ENCODE results near the gene KIAA0319L. TPM values are rescaled to one million over a fixed set of nuclear protein-coding genes. Genes with fewer than 3 reads are reported as not detected.

KIAA0319L gene
- total RNA-seq, 2 experiments from 2014 or later: 17.2 to 18.3 TPM

DNA sequence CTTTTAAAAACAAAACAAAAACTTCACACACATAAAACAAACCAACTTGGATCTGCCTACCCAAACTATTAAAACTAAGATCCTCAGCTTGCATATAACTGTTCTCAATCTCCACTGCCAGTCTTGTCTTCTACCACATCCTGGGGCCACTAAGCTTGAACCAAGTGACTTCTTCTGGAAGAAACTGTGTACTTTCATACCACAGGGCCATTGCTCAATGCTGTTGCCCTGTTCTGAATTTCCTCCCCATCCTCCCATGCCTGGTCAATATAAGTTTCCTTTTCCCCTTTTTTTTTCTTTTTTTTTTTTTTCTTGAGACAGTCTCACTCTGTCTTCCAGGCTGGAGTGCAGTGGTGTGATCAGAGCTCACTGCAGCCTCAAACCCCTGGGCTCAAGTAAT lies 109.9 kb downstream of the KIAA0319L start:
- peaks cover 26% of the 10 kb centered on the region for H3K4me1 Mint-ChIP-seq
- no peak overlapping the region for H3K4me3 Mint-ChIP-seq
- DNase-seq: no peak
- peaks cover 3% of the 10 kb centered on the region for H3K36me3 Mint-ChIP-seq
- H3K27ac Mint-ChIP-seq: no peak overlapping the region
- no peaks in the 10 kb centered on the region for H3K9me3 Mint-ChIP-seq
- no peaks in the 10 kb centered on the region for H3K27me3 Mint-ChIP-seq

DNA sequence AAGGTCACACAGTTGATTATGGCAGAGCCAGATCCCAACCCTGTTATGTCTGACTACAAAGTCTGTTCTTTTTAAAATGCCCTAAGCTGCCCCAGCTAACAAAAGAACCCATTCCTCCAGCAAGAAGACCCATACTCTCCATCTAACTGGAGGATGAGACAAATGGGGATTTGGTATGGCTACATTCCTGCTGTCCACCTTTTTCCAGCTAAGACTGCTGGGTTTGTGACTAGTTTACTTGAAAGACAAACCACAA lies 112.8 kb downstream of the KIAA0319L start:
- Mint-ChIP-seq H3K4me3 (no peak overlapping the region), H3K27ac (no peak overlapping the region), H3K27me3 (no peaks in the 10 kb centered on the region), H3K36me3 (peaks cover 2% of the 10 kb centered on the region), H3K9me3 (no peaks in the 10 kb centered on the region), H3K4me1 (peaks cover 16% of the 10 kb centered on the region)
- DNase-seq: no peak

DNA sequence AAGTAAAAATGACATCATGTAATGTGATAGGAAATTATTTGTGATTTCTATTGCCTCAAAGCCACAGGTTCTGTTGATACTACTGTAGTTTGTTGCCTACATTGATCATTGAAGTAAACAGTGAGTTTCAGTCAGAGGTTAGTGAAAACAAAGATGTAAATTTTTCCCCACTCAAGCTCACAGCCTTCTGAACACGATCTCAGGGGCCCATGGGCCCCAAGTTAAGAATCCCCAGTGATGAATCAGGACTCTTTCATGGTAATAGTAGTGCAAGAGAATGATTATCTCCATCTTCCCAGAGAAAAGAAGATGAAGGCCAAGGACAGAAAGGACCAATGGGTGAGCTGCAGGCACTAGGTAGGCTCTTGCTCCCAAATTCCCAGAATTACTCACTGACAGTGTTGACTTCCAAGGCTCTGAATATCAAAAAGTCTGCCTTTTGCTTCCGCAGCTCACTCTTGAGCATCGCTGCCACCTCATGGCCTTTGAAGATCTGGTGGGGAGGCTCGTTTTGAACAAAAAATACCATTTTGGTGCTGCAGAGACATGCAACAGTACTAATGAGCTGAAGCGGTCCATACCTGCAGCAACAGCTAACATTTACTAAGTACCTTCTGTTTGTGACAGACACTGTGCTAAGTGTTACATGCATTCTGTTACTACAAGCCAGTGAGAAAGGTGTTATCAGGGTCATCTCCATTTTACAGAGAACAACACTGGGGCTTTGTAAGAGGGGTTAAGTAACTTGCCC lies 113.3 kb downstream of the KIAA0319L start:
- H3K4me3 Mint-ChIP-seq: no peak overlapping the region
- H3K36me3 Mint-ChIP-seq: peaks cover 3% of the 10 kb centered on the region
- H3K27me3 Mint-ChIP-seq: no peaks in the 10 kb centered on the region
- peaks cover 16% of the 10 kb centered on the region for H3K4me1 Mint-ChIP-seq
- no peak for DNase-seq
- H3K27ac Mint-ChIP-seq: no peak overlapping the region
- H3K9me3 Mint-ChIP-seq: no peaks in the 10 kb centered on the region

DNA sequence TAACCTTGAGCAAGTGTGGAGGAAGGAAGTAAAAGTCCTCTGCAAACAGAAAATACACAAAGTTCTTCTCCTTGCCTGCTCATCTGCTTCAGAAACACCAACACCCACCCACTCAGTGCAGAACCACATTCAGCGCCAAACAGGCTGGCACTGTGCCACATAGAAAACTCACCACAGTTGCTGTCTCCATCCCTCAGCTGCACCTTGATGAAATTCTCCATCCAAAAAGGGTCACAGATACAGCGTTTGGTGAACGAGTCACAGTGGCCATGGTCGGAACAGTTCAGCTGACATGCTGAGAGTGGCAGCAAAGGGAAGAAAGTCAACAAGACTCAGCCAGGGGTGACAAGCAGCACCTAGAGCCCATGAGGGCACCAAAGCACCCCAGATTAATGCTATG lies 114.5 kb downstream of the KIAA0319L start:
- no peaks in the 10 kb centered on the region for H3K9me3 Mint-ChIP-seq
- no peak overlapping the region for H3K27ac Mint-ChIP-seq
- H3K4me3 Mint-ChIP-seq: no peak overlapping the region
- peaks cover 16% of the 10 kb centered on the region for H3K4me1 Mint-ChIP-seq
- peak; percentile 26 for DNase-seq
- peaks cover 3% of the 10 kb centered on the region for H3K36me3 Mint-ChIP-seq
- no peaks in the 10 kb centered on the region for H3K27me3 Mint-ChIP-seq

DNA sequence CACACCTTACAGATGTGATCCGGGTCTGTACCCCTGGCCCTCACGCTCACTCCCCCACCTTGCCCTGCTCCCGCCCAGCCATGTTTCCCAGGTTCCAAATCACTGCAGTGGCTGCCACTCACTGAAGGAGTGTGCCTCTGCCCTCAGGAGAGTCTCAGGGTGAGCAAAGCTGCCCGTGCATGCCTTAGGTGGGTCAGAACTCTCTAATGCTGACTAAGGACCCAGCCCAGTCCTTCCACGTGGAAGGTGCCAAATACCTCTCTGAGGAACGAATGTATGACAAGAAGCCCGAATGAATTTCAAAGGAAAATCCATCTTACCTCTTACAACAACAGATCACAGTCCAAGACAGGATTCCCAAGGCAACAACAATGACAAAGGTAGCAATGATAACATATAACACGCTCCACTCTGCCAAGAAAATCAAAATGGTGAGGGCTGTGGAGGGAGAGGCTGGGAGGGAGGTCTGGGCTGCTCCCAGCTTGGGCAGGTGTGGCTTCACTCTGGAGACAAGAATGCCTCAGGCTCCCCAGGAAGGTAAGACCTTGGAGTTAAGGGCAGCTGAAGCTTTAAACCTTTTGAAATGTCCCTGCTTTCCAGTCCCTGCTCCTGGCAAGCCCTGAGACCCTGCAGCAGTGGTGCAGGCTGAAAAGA lies 115.2 kb downstream of the KIAA0319L start:
- H3K4me3 Mint-ChIP-seq: no peak overlapping the region
- peaks cover 3% of the 10 kb centered on the region for H3K36me3 Mint-ChIP-seq
- no peak overlapping the region for H3K27ac Mint-ChIP-seq
- no peak for DNase-seq
- H3K9me3 Mint-ChIP-seq: no peaks in the 10 kb centered on the region
- H3K4me1 Mint-ChIP-seq: peaks cover 16% of the 10 kb centered on the region
- H3K27me3 Mint-ChIP-seq: no peaks in the 10 kb centered on the region

DNA sequence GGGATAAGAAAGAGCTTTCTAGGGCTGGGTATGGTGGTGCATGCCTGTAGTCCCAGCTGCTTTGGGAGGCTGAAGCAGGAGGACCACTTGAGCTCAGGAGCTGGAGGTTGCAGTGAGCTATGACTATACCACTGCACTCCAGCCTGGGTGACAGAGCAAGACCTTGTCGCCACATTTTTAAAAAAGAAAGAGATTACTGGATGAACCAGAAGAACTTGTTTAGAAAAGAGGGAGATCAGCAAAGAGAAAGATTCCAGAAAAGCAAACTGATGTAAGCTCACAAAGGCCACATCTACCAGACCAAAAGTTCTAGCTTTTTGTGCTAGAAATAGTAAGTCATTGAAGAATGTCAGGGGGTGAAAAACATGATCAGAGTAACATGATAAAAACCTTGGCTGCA lies 117.6 kb downstream of the KIAA0319L start:
- no peaks in the 10 kb centered on the region for H3K9me3 Mint-ChIP-seq
- H3K27me3 Mint-ChIP-seq: no peaks in the 10 kb centered on the region
- H3K36me3 Mint-ChIP-seq: peaks cover 3% of the 10 kb centered on the region
- no peak overlapping the region for H3K4me3 Mint-ChIP-seq
- H3K27ac Mint-ChIP-seq: no peak overlapping the region
- no peak for DNase-seq
- peaks cover 16% of the 10 kb centered on the region for H3K4me1 Mint-ChIP-seq

DNA sequence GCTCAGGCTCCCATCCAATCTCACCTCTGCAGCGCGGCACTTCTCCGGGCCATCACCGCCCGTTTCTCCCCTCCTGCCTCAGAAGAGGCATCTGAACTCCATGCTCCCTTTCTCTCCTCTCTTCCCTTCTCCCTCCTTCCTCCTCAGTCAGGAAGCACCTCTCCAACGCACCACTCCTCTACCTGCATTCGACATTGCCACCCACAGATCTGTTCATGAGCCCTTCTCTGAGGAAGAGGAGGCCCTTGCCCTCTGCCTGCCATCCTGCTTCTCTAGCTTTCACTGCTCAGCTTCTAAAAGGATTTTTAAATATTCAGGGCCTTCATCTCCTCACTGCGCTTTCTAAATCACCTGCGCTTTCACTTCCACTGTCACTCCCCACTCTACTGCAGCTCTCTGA lies 120.0 kb downstream of the KIAA0319L start:
- no peaks in the 10 kb centered on the region for H3K9me3 Mint-ChIP-seq

DNA sequence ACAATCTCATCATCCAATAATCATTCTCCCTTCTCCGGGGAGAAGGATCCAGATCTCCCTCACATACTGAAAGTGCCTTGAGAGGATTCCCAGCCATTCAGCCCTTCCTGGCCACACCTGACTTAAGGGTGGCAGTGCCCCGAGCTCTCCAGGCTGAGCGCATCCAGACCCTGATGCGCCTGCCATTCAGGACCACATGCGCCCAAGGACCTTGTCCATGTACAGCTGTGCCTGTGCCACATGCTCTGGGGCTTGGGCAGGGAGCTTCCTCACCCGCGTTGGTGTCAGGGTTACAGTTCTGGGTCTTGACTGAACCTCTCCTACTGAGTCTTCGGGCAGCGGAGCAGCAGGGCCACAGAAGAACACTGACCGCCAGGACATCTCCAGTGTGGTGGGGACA lies 121.1 kb downstream of the KIAA0319L start:
- no peak for DNase-seq
- peaks cover 4% of the 10 kb centered on the region for H3K4me1 Mint-ChIP-seq
- H3K36me3 Mint-ChIP-seq: peaks cover 14% of the 10 kb centered on the region
- no peak overlapping the region for H3K4me3 Mint-ChIP-seq
- H3K27ac Mint-ChIP-seq: no peak overlapping the region
- no peaks in the 10 kb centered on the region for H3K27me3 Mint-ChIP-seq
- no peaks in the 10 kb centered on the region for H3K9me3 Mint-ChIP-seq

More for the DNA sequence above, 120.0 kb downstream of the KIAA0319L start:
- Mint-ChIP-seq H3K27ac (no peak overlapping the region), H3K4me1 (peaks cover 4% of the 10 kb centered on the region), H3K4me3 (no peak overlapping the region), H3K36me3 (peaks cover 10% of the 10 kb centered on the region), H3K27me3 (no peaks in the 10 kb centered on the region)
- no peak for DNase-seq

DNA sequence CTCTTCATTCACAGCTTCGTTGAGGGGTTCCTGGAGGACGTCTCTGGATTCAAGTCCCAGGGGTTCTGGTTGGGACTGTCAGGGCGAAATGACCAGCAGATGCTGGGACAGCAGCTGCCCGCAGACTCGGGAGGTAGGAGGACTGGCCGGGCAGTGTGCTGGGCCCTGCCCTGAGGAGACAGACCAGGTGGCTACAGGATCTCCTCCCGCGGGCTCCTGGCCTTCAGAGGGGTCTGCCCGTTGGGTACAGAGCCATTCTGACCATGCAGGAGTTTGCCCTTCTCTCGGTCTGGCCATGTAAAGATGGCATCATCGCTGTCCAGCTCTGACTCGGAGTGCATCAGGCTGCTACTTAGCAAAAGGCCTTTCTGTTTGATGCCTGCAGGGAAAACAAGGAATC lies 122.5 kb downstream of the KIAA0319L start:
- Mint-ChIP-seq H3K36me3 (peaks cover 20% of the 10 kb centered on the region), H3K9me3 (peaks cover 1% of the 10 kb centered on the region), H3K27ac (no peak overlapping the region)

DNA sequence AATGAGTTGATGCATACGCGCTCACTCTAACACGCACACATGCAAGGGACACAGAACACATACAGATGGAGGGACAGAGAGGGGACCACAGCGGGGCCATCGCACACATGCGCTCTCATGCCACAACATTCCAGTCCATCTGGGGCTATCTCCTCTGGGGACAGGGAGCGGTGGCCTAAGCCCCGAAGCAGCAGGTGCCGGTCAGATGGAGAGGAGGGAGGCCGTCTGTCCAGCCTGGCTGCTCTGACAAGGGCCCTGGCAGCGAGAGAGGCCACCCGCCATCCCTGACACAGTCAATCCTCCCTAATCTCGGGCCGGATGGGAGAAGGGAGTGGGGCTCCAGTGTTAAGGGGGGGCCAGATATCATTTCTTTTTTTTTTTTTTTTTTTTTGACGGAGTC lies 123.5 kb downstream of the KIAA0319L start:
- Mint-ChIP-seq H3K36me3 (peaks cover 21% of the 10 kb centered on the region), H3K27me3 (no peaks in the 10 kb centered on the region), H3K4me3 (no peak overlapping the region), H3K4me1 (peaks cover 5% of the 10 kb centered on the region), H3K9me3 (peaks cover 1% of the 10 kb centered on the region), H3K27ac (no peak overlapping the region)
- no peak for DNase-seq

More for the DNA sequence above, 122.5 kb downstream of the KIAA0319L start:
- no peak overlapping the region for H3K4me3 Mint-ChIP-seq
- peaks cover 5% of the 10 kb centered on the region for H3K4me1 Mint-ChIP-seq
- DNase-seq: no peak
- H3K27me3 Mint-ChIP-seq: no peaks in the 10 kb centered on the region

DNA sequence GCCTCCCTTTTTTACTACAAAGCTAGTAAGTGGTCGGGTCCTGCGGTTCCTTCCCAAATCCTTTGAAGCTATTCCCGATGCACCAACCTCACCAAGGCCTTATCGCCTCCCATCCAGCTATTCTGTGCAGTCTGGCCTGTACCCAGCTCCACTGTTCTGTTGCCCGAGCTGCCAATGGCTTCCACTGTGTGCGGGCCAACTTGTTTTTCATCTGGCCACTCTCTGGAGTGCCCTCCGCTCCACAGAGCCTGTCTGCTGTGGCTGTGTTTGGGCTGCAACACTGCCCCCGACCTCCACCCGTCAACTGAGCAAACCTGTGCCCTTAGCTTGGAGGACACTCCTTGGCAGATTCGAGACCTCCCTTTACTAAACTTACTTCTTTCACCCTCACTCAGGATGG lies 125.0 kb downstream of the KIAA0319L start:
- H3K27ac Mint-ChIP-seq: no peak overlapping the region
- peaks cover 5% of the 10 kb centered on the region for H3K4me1 Mint-ChIP-seq
- H3K4me3 Mint-ChIP-seq: no peak overlapping the region
- no peak for DNase-seq
- peaks cover 21% of the 10 kb centered on the region for H3K36me3 Mint-ChIP-seq
- no peaks in the 10 kb centered on the region for H3K27me3 Mint-ChIP-seq
- peaks cover 1% of the 10 kb centered on the region for H3K9me3 Mint-ChIP-seq

DNA sequence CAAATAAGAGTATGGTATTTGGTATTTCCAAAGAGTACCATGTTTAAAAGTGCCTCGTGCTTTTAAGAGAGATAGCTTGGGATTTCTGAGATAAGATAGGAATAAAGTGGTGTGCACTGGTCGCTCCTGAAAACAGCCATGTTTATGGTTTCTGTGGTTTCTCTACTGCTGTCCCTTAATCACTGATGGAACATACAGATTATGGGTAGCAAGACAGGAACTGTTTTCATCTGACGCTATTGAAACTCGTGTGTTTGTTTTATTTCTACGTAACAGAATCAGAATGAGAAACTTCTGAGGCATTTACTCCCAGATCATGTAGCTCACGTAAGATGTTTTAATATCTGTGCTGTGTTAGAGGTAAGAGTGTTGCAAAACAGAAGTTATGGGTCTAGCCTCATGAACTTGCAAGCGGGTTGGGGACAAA lies 126.0 kb downstream of the KIAA0319L start:
- H3K4me3 Mint-ChIP-seq: no peak overlapping the region

DNA sequence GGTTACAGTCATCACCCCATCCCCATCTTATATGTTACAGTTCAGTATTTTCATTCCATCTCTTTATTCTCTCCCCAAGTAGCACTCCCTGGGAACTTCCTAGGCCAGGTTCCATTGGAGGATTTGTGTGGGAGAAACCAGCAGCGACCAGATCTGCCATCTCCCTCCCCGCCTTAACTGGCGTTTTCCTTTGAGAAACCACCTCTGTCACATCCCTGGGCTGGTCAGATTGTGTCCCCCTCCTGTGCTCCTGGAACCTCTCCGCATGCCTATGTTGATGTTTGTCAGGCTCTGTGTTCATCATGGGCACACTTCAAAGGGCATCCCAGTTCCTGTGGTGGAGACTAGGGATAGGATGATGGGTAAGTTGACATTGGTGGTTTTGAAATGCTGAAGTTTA lies 126.4 kb downstream of the KIAA0319L start:
- Mint-ChIP-seq H3K27me3 (no peaks in the 10 kb centered on the region), H3K36me3 (peaks cover 21% of the 10 kb centered on the region), H3K4me1 (peaks cover 5% of the 10 kb centered on the region), H3K27ac (no peak overlapping the region), H3K9me3 (peaks cover 1% of the 10 kb centered on the region), H3K4me3 (no peak overlapping the region)
- DNase-seq: no peak

More for the DNA sequence above, 126.0 kb downstream of the KIAA0319L start:
- DNase-seq: no peak
- Mint-ChIP-seq H3K27ac (peak overlapping the region; percentile 25), H3K36me3 (peaks cover 21% of the 10 kb centered on the region), H3K27me3 (no peaks in the 10 kb centered on the region), H3K9me3 (peaks cover 1% of the 10 kb centered on the region), H3K4me1 (peaks cover 5% of the 10 kb centered on the region)

DNA sequence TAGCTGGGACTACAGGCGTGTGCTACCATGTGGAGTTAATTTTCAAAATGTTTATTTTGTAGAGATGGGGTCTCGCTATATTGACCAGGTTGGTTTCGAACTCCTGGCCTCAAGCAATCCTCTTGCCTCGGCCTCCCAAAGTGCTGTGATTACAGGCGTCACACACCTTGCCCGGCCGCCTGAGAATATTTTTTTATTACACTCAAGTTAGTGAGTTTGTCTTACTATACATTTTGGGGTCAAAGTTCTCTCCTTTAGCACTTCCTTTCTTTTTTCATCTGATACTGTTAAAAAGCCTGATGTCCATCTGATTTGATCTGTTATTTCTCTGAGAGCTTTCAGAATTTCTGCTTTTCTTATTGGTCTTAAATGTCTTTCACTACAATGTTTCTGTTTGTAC lies 128.8 kb downstream of the KIAA0319L start:
- no peaks in the 10 kb centered on the region for H3K27me3 Mint-ChIP-seq
- peaks cover 5% of the 10 kb centered on the region for H3K4me1 Mint-ChIP-seq
- no peak for DNase-seq
- peaks cover 19% of the 10 kb centered on the region for H3K36me3 Mint-ChIP-seq
- H3K4me3 Mint-ChIP-seq: no peak overlapping the region
- H3K9me3 Mint-ChIP-seq: peaks cover 1% of the 10 kb centered on the region
- H3K27ac Mint-ChIP-seq: no peak overlapping the region

DNA sequence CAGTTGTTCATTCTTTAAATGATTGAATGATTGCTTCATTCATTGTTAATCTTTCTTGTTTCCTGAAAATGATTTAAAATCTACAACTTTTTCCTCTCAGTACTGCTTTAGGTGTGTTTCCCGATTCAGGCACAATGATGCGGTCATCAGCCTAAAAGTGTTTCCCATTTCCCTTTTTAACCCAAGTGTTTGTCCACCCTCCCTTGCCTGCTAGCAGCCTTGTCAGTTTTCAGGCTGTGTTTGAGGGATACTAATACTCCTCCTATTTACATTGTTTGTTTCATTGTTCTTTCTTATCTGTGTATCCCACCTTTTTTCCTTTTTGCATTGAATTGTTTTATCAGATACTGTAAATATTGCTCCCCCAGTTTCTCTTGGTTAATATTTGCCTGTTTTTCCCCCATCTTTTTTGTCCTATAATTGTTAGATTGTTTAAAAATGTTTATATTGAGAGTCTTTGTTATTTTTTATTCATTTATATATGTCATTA lies 131.1 kb downstream of the KIAA0319L start:
- Mint-ChIP-seq H3K27ac (no peak overlapping the region), H3K36me3 (peaks cover 9% of the 10 kb centered on the region), H3K27me3 (no peaks in the 10 kb centered on the region), H3K4me1 (peaks cover 1% of the 10 kb centered on the region), H3K4me3 (no peak overlapping the region), H3K9me3 (peaks cover 1% of the 10 kb centered on the region)
- DNase-seq: no peak

DNA sequence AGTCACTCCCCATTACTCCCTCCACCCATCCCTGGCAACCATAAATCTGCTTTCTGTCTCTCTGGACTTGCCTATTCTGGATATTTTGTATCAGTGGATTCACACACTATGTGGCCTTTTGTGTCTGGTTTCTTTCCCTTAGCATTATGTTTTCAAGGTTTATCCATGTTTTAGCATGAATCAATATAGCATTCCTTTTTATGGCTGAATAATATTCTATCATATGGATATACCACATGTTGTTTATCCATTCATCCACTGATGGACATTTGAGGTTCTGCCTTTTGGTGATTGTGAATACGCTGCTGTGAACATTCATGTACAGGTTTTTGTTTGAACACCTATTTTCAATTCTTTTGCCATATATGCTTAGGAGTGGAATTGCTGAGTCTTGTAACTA lies 148.3 kb downstream of the KIAA0319L start:
- Mint-ChIP-seq H3K9me3 (peaks cover 2% of the 10 kb centered on the region), H3K4me1 (no peaks in the 10 kb centered on the region), H3K27ac (no peak overlapping the region), H3K4me3 (no peak overlapping the region), H3K27me3 (no peaks in the 10 kb centered on the region), H3K36me3 (peaks cover 23% of the 10 kb centered on the region)
- DNase-seq: no peak

Data from activated naive CD8-positive, alpha-beta T cell treated with anti-CD3 and anti-CD28 coated beads for 36 hours (primary cell).